SW480 (cell line): ENCODE results near the gene ETF1.
"Not testable (repeated sequence)": the region's sequence is repeated elsewhere in the genome, so short reads cannot be mapped to it uniquely, and the experiment has no call there.

Source experiments
- DNase-seq: peaks from one replicate; pipeline ENCODE4 v3.0.0-alpha.2; 2016; ENCODE audit warnings: low spot score

The ETF1 gene

GRCh38 chr5:138490648-138491283, 52.3 kb downstream of the ETF1 start:
- no peak for DNase-seq

- no peak for DNase-seq
Measured at GRCh38 chr5:138489683-138490061, 53.4 kb downstream of the ETF1 start.

GRCh38 chr5:138488481-138488945, 54.5 kb downstream of the ETF1 start:
- peak; percentile 83 for DNase-seq

- no peak for DNase-seq
Measured at GRCh38 chr5:138482638-138483037, 60.4 kb downstream of the ETF1 start.

GRCh38 chr5:138476918-138477317, 66.1 kb downstream of the ETF1 start:
- DNase-seq = no peak

GRCh38 chr5:138473151-138473550, 69.9 kb downstream of the ETF1 start:
- DNase-seq = not testable (repeated sequence)

- DNase-seq = no peak
Measured at GRCh38 chr5:138472353-138472752, 70.7 kb downstream of the ETF1 start.

GRCh38 chr5:138471052-138471361, 72.0 kb downstream of the ETF1 start:
- DNase-seq = no peak

GRCh38 chr5:138470322-138471051, 72.5 kb downstream of the ETF1 start:
- peak; percentile 92 for DNase-seq

GRCh38 chr5:138469540-138470321, 73.3 kb downstream of the ETF1 start:
- peak; percentile 90 for DNase-seq

- DNase-seq = peak; percentile 50
Measured at GRCh38 chr5:138468966-138469539, 74.0 kb downstream of the ETF1 start.

GRCh38 chr5:138468133-138468965, 74.7 kb downstream of the ETF1 start:
- peak; percentile 57 for DNase-seq

- DNase-seq = no peak
Measured at GRCh38 chr5:138467711-138468132, 75.3 kb downstream of the ETF1 start.

GRCh38 chr5:138466900-138467710, 75.9 kb downstream of the ETF1 start:
- peak; percentile 39 for DNase-seq

GRCh38 chr5:138466125-138466899, 76.7 kb downstream of the ETF1 start:
- peak; percentile 50 for DNase-seq

GRCh38 chr5:138465261-138466124, 77.5 kb downstream of the ETF1 start, which contains the start of gene EGR1:
TSS of gene EGR1 (plus strand) at chr5:138465479. CDS start at chr5:138465762, 283 bp downstream.
- peak; percentile 96 for DNase-seq

GRCh38 chr5:138464388-138465260, 78.4 kb downstream of the ETF1 start:
- DNase-seq = peak; percentile 99

GRCh38 chr5:138464008-138464387, 79.0 kb downstream of the ETF1 start:
- DNase-seq = peak; percentile 94
